ENCODE measurements around the gene HAO2. TPM values are rescaled to one million over a fixed set of nuclear protein-coding genes. Genes with fewer than 3 reads are reported as not detected.

HAO2 gene
- total RNA-seq, 2 donors from 2014 or later, result not detected

DNA sequence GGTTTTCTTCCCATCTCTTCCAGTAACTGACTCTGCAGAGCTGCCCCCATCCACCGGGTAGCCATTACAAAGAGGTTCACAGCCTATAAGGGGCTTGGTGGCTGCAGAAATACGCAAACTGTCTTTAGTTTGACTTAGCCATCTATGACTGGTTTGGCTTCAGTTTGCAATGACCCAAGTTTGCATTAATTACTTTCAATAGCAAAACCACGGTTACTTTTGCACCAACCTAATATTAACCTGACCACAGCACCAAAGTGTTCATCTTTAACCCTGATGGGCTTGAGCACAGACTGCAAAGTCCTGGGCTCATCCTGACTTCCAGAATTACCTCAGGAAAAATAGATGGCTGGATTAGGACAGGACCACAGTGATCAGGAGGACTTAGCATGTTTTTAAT, 2.2 kb upstream of the HAO2 start:
- TF ChIP-seq, protein P1, sequence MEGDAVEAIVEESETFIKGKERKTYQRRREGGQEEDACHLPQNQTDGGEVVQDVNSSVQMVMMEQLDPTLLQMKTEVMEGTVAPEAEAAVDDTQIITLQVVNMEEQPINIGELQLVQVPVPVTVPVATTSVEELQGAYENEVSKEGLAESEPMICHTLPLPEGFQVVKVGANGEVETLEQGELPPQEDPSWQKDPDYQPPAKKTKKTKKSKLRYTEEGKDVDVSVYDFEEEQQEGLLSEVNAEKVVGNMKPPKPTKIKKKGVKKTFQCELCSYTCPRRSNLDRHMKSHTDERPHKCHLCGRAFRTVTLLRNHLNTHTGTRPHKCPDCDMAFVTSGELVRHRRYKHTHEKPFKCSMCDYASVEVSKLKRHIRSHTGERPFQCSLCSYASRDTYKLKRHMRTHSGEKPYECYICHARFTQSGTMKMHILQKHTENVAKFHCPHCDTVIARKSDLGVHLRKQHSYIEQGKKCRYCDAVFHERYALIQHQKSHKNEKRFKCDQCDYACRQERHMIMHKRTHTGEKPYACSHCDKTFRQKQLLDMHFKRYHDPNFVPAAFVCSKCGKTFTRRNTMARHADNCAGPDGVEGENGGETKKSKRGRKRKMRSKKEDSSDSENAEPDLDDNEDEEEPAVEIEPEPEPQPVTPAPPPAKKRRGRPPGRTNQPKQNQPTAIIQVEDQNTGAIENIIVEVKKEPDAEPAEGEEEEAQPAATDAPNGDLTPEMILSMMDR (conservative IDR thresholded peaks at IDR 0.05), result no peak
- H3K27me3 ChIP-seq (ENCODE audit: control insufficient read depth, insufficient read depth, low read length, poor library complexity, severe bottlenecking), result peaks cover 19% of the 10 kb centered on the region
- H3K36me3 ChIP-seq (ENCODE audit: control insufficient read depth, insufficient read depth, low read length), result no peaks in the 10 kb centered on the region
- H3K27ac Mint-ChIP-seq, result no peak overlapping the region
- peaks cover 4% of the 10 kb centered on the region for H3K4me1 Mint-ChIP-seq
- H3K4me3 Mint-ChIP-seq, result no peak overlapping the region
- H3K9ac ChIP-seq (ENCODE audit: extremely low read depth, low read length, poor library complexity, severe bottlenecking), result no peak overlapping the region
- no peaks in the 10 kb centered on the region for H3K4me1 ChIP-seq (ENCODE audit: control insufficient read depth, insufficient read depth, low read length)
- no peak overlapping the region for H3K27ac ChIP-seq (ENCODE audit: low read depth, low read length)
- H3K36me3 Mint-ChIP-seq (ENCODE audit: low read depth), result no peaks in the 10 kb centered on the region
- no peaks in the 10 kb centered on the region for H3K9me3 ChIP-seq (ENCODE audit: control insufficient read depth, low read length)
- H3K4me3 ChIP-seq (ENCODE audit: low read length), result no peak overlapping the region
- peaks cover 14% of the 10 kb centered on the region for H3K27me3 Mint-ChIP-seq (ENCODE audit: insufficient read depth)
- WGBS, 2 experiments (ENCODE audit: insufficient coverage in 1 of 2, insufficient read length in 1 of 2), result 88 to 92% methylated on average over 1 to 3 of the region's 3 CpGs
- DNase-seq, result no peak
- H3K9me3 Mint-ChIP-seq, result no peaks in the 10 kb centered on the region

DNA sequence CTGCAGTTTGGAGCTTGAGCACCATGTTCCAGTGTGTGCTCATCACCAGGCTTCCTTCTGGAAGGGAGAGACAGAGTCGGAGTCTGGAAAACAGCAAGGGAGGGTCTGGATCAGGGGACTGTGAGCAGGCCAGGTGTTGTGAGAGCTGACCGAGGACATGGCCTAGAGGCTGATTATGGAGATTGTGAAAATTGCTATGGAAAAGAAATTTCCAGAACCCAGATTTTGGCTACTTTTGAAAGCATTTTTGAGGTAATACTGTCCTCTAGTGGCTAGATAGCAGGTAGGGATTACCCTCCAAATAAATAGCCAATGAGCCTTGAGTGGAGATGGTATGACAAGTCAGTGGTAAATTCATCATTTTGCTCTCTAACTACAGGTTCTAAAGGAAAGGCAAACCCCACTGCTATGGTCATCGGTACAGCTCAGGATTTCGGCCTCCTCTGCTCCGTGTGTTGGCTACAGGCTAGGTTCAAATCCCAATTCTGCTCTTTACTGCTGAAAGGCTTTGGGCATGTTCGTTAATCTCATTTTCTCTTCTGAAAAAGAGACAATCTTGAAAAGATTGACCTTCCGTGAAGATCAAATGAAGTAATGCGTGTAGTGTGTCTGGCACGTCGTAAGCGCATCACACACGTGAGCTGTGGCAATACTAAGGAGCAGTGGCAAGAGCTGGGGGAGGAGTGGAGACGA, 1.0 kb upstream of the HAO2 start:
- peaks cover 4% of the 10 kb centered on the region for H3K4me1 Mint-ChIP-seq
- H3K9me3 ChIP-seq (ENCODE audit: control insufficient read depth, low read length), result no peaks in the 10 kb centered on the region
- DNase-seq, result peak; percentile 51

DNA sequence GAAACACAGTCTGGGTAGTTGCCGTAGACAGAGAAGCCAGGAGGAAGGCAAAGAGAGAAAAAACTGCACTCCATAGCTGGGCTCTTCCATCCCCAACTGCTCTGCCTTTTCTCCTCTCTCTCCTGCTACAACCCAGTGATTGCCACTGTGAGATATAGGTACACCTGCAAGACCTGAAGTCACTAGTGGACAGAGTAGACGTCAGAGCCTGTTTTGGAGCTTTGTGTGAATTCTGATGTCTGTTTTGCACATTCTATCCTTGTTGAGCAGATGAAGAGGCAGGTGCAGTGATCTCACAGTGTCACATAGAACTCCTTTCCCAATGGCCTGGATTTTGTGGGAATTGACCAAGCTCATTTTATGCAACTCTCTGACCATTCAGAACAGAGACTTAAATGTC, 2.2 kb downstream of the HAO2 start:
- H3K27ac ChIP-seq (ENCODE audit: low read depth, low read length), result no peak overlapping the region
- peaks cover 4% of the 10 kb centered on the region for H3K27me3 Mint-ChIP-seq (ENCODE audit: insufficient read depth)
- no peak overlapping the region for H3K4me3 Mint-ChIP-seq
- H3K27me3 ChIP-seq (ENCODE audit: control insufficient read depth, insufficient read depth, low read length, poor library complexity, severe bottlenecking), result no peaks in the 10 kb centered on the region
- H3K4me1 ChIP-seq (ENCODE audit: control insufficient read depth, insufficient read depth, low read length), result no peaks in the 10 kb centered on the region
- peaks cover 1% of the 10 kb centered on the region for H3K4me1 Mint-ChIP-seq
- no peaks in the 10 kb centered on the region for H3K9me3 Mint-ChIP-seq
- H3K9me3 ChIP-seq (ENCODE audit: control insufficient read depth, low read length), result no peaks in the 10 kb centered on the region
- no peaks in the 10 kb centered on the region for H3K36me3 Mint-ChIP-seq (ENCODE audit: low read depth)
- no peak overlapping the region for H3K9ac ChIP-seq (ENCODE audit: extremely low read depth, low read length, poor library complexity, severe bottlenecking)
- TF ChIP-seq, protein P1 (conservative IDR thresholded peaks at IDR 0.05), result no peak
- H3K36me3 ChIP-seq (ENCODE audit: control insufficient read depth, insufficient read depth, low read length), result no peaks in the 10 kb centered on the region
- DNase-seq, result peak; percentile 22
- no peak overlapping the region for H3K4me3 ChIP-seq (ENCODE audit: low read length)
- H3K27ac Mint-ChIP-seq, result no peak overlapping the region
- WGBS, 2 experiments (ENCODE audit: insufficient coverage in 1 of 2, insufficient read length in 1 of 2), result 90 to 100% methylated on average over 2 of the region's 2 CpGs

More for the DNA sequence above, 1.0 kb upstream of the HAO2 start:
- Mint-ChIP-seq H3K36me3 (ENCODE audit: low read depth) (no peaks in the 10 kb centered on the region), H3K27ac (no peak overlapping the region), H3K27me3 (ENCODE audit: insufficient read depth) (peaks cover 9% of the 10 kb centered on the region), H3K4me3 (no peak overlapping the region), H3K9me3 (no peaks in the 10 kb centered on the region)
- H3K4me3 ChIP-seq (ENCODE audit: low read length), result no peak overlapping the region
- WGBS, 2 experiments (ENCODE audit: insufficient coverage in 1 of 2, insufficient read length in 1 of 2), result 56 to 75% methylated on average over 7 to 13 of the region's 13 CpGs
- peaks cover 8% of the 10 kb centered on the region for H3K27me3 ChIP-seq (ENCODE audit: control insufficient read depth, insufficient read depth, low read length, poor library complexity, severe bottlenecking)
- H3K9ac ChIP-seq (ENCODE audit: extremely low read depth, low read length, poor library complexity, severe bottlenecking), result no peak overlapping the region
- TF ChIP-seq, protein P1 (conservative IDR thresholded peaks at IDR 0.05), result peak; percentile 97
- H3K4me1 ChIP-seq (ENCODE audit: control insufficient read depth, insufficient read depth, low read length), result no peaks in the 10 kb centered on the region
- H3K27ac ChIP-seq (ENCODE audit: low read depth, low read length), result no peak overlapping the region
- no peaks in the 10 kb centered on the region for H3K36me3 ChIP-seq (ENCODE audit: control insufficient read depth, insufficient read depth, low read length)

Data from endodermal cell (in vitro differentiated cells).